Adipocyte (in vitro differentiated cells): ENCODE results near the gene PEX7.
"Not testable (repeated sequence)": the region's sequence is repeated elsewhere in the genome, so short reads cannot be mapped to it uniquely, and the experiment has no call there.

ENCODE experiments used
- DNase-seq: peaks from one replicate; pipeline ENCODE4 v3.0.0-alpha.2; 2015; ENCODE audit warnings: low read depth
- H3K27me3 ChIP-seq: replicated peaks from 2 replicates; pipeline ENCODE4 v1.7.0; 2013; ENCODE audit warnings: mild to moderate bottlenecking, low read length, moderate library complexity; ENCODE audit not compliant: control insufficient read depth, insufficient read depth
- H3K36me3 ChIP-seq: 2 replicates; pipeline ENCODE4 v1.7.0; 2013; ENCODE audit warnings: low read length, mild to moderate bottlenecking, moderate library complexity; ENCODE audit not compliant: control insufficient read depth, insufficient read depth, severe bottlenecking
- H3K4me1 ChIP-seq: 2 replicates; pipeline ENCODE4 v1.7.0; 2013; ENCODE audit warnings: mild to moderate bottlenecking, low read length, moderate library complexity; ENCODE audit not compliant: control insufficient read depth, insufficient read depth
- H3K4me3 ChIP-seq: 2 replicates; pipeline ENCODE4 v1.7.0; 2013; ENCODE audit warnings: mild to moderate bottlenecking, low read length, moderate library complexity
- H3K9ac ChIP-seq: 2 replicates; pipeline ENCODE4 v1.7.0; 2013; ENCODE audit warnings: mild to moderate bottlenecking, low read length, moderate library complexity
- H3K9me3 ChIP-seq: 2 replicates; pipeline ENCODE4 v1.7.0; 2013; ENCODE audit warnings: mild to moderate bottlenecking, low read length, moderate library complexity; ENCODE audit not compliant: control insufficient read depth

PEX7 gene

GRCh38 chr6:136815608-136816007, 6.8 kb upstream of the PEX7 start:
- not testable (repeated sequence) for H3K4me1 ChIP-seq, H3K36me3 ChIP-seq, H3K4me3 ChIP-seq, H3K27me3 ChIP-seq, H3K9me3 ChIP-seq, H3K9ac ChIP-seq, DNase-seq

- Histone ChIP-seq H3K27me3 (no peaks in the 10 kb centered on the region), H3K4me3 (no peak overlapping the region), H3K9ac (no peak overlapping the region), H3K36me3 (no peaks in the 10 kb centered on the region), H3K4me1 (peaks cover 1% of the 10 kb centered on the region), H3K9me3 (no peaks in the 10 kb centered on the region)
- no peak for DNase-seq
These were observed 5.7 kb upstream of the PEX7 start for GRCh38 chr6:136816656-136817055.

- no peak overlapping the region for H3K9ac ChIP-seq
- peaks cover 3% of the 10 kb centered on the region for H3K4me1 ChIP-seq
- H3K36me3 ChIP-seq, result no peaks in the 10 kb centered on the region
- H3K4me3 ChIP-seq, result no peak overlapping the region
- H3K9me3 ChIP-seq, result no peaks in the 10 kb centered on the region
- DNase-seq, result no peak
- no peaks in the 10 kb centered on the region for H3K27me3 ChIP-seq
These were observed 1.8 kb upstream of the PEX7 start for GRCh38 chr6:136820561-136820960.

GRCh38 chr6:136822046-136822375, 381 bp upstream of the PEX7 start:
- Histone ChIP-seq H3K9ac (peak overlapping the region; percentile 87), H3K36me3 (peaks cover 11% of the 10 kb centered on the region), H3K9me3 (no peaks in the 10 kb centered on the region), H3K4me3 (peak overlapping the region; percentile 95), H3K4me1 (peaks cover 3% of the 10 kb centered on the region), H3K27me3 (no peaks in the 10 kb centered on the region)
- DNase-seq, result peak; percentile 77

GRCh38 chr6:136823128-136823660, 802 bp downstream of the PEX7 start:
- H3K4me3 ChIP-seq, result peak overlapping the region; percentile 95
- H3K9ac ChIP-seq, result peak overlapping the region; percentile 87
- peaks cover 3% of the 10 kb centered on the region for H3K4me1 ChIP-seq
- peaks cover 15% of the 10 kb centered on the region for H3K36me3 ChIP-seq
- no peak for DNase-seq
- no peaks in the 10 kb centered on the region for H3K27me3 ChIP-seq
- no peaks in the 10 kb centered on the region for H3K9me3 ChIP-seq

- H3K9me3 ChIP-seq, result no peaks in the 10 kb centered on the region
- no peak for DNase-seq
- no peak overlapping the region for H3K9ac ChIP-seq
- no peaks in the 10 kb centered on the region for H3K27me3 ChIP-seq
- no peak overlapping the region for H3K4me3 ChIP-seq
- H3K4me1 ChIP-seq, result peaks cover 3% of the 10 kb centered on the region
- H3K36me3 ChIP-seq, result peaks cover 24% of the 10 kb centered on the region
These were observed 3.8 kb downstream of the PEX7 start for GRCh38 chr6:136826216-136826615.

- Histone ChIP-seq H3K27me3 (no peaks in the 10 kb centered on the region), H3K9ac (no peak overlapping the region), H3K9me3 (peaks cover 5% of the 10 kb centered on the region), H3K4me1 (no peaks in the 10 kb centered on the region), H3K4me3 (no peak overlapping the region), H3K36me3 (peaks cover 22% of the 10 kb centered on the region)
- no peak for DNase-seq
These were observed 9.6 kb downstream of the PEX7 start for GRCh38 chr6:136831873-136832562.

- Histone ChIP-seq H3K27me3 (no peaks in the 10 kb centered on the region), H3K4me1 (no peaks in the 10 kb centered on the region), H3K9ac (no peak overlapping the region), H3K36me3 (peaks cover 5% of the 10 kb centered on the region), H3K4me3 (no peak overlapping the region), H3K9me3 (no peaks in the 10 kb centered on the region)
- DNase-seq, result no peak
These were observed 18.0 kb downstream of the PEX7 start for GRCh38 chr6:136840276-136841001.

- H3K27me3 ChIP-seq, result no peaks in the 10 kb centered on the region
- no peaks in the 10 kb centered on the region for H3K9me3 ChIP-seq
- no peaks in the 10 kb centered on the region for H3K4me1 ChIP-seq
- H3K9ac ChIP-seq, result no peak overlapping the region
- DNase-seq, result no peak
- H3K4me3 ChIP-seq, result no peak overlapping the region
- H3K36me3 ChIP-seq, result no peaks in the 10 kb centered on the region
These were observed 20.8 kb downstream of the PEX7 start for GRCh38 chr6:136843210-136843609.

GRCh38 chr6:136846046-136846445, 23.7 kb downstream of the PEX7 start:
- no peaks in the 10 kb centered on the region for H3K27me3 ChIP-seq
- H3K4me3 ChIP-seq, result no peak overlapping the region
- H3K4me1 ChIP-seq, result no peaks in the 10 kb centered on the region
- no peaks in the 10 kb centered on the region for H3K9me3 ChIP-seq
- DNase-seq, result peak; percentile 80
- peaks cover 3% of the 10 kb centered on the region for H3K36me3 ChIP-seq
- no peak overlapping the region for H3K9ac ChIP-seq

- not testable (repeated sequence) for H3K36me3 ChIP-seq, H3K4me1 ChIP-seq, H3K27me3 ChIP-seq, H3K9ac ChIP-seq, H3K4me3 ChIP-seq, DNase-seq, H3K9me3 ChIP-seq
These were observed 24.1 kb downstream of the PEX7 start for GRCh38 chr6:136846477-136846876.
